GM19351 (cell line): ENCODE measurements around the gene RPS16.

Experiments used
- ATAC-seq: cut with Tn5 transposase; IDR thresholded peaks from one replicate; pipeline ENCODE4 v1.9.1; 2021; ENCODE audit warnings: mild to moderate bottlenecking, moderate library complexity; ENCODE audit not compliant: unreplicated experiment

RPS16 gene

GRCh38 chr19:39423258-39424086 lies 12.3 kb downstream of the RPS16 start:
- ATAC-seq, result no peak

- ATAC-seq, result no peak
Measured at GRCh38 chr19:39422020-39422419, 13.7 kb downstream of the RPS16 start.

- no peak for ATAC-seq
Measured at GRCh38 chr19:39420769-39421168, 15.0 kb downstream of the RPS16 start.

GRCh38 chr19:39419003-39419402 lies 16.7 kb downstream of the RPS16 start:
- ATAC-seq, result no peak

GRCh38 chr19:39417463-39418181 lies 18.1 kb downstream of the RPS16 start:
- no peak for ATAC-seq

GRCh38 chr19:39416152-39417120 lies 19.3 kb downstream of the RPS16 start:
- no peak for ATAC-seq

- ATAC-seq, result no peak
Measured at GRCh38 chr19:39415111-39416046, 20.4 kb downstream of the RPS16 start.

- no peak for ATAC-seq
Measured at GRCh38 chr19:39413911-39414608, 21.7 kb downstream of the RPS16 start.

GRCh38 chr19:39413272-39413910 lies 22.4 kb downstream of the RPS16 start:
- ATAC-seq, result no peak

- ATAC-seq, result no peak
Measured at GRCh38 chr19:39412867-39413271, 22.9 kb downstream of the RPS16 start.

GRCh38 chr19:39412100-39412866 lies 23.5 kb downstream of the RPS16 start, which contains the start of gene PLEKHG2:
TSS of gene PLEKHG2 (plus strand) at chr19:39412669. CDS start at chr19:39414087, 1,418 bp downstream.
- peak; percentile 58 for ATAC-seq

- peak; percentile 21 for ATAC-seq
Measured at GRCh38 chr19:39411832-39412099, 24.0 kb downstream of the RPS16 start.

GRCh38 chr19:39411081-39411831 lies 24.5 kb downstream of the RPS16 start:
- ATAC-seq, result no peak

GRCh38 chr19:39410831-39411080 lies 25.0 kb downstream of the RPS16 start:
- ATAC-seq, result no peak

- no peak for ATAC-seq
Measured at GRCh38 chr19:39410017-39410830, 25.5 kb downstream of the RPS16 start.

GRCh38 chr19:39409208-39410016 lies 26.3 kb downstream of the RPS16 start:
- no peak for ATAC-seq
